ENCODE measurements around the gene CAMKMT. TPM values are rescaled to one million over a fixed set of nuclear protein-coding genes. Genes with fewer than 3 reads are reported as not detected.
"Not testable (repeated sequence)": the region's sequence is repeated elsewhere in the genome, so short reads cannot be mapped to it uniquely, and the experiment has no call there.

Gene CAMKMT
- total RNA-seq, 3 donors from 2014 or later, result 6.4 to 11.8 (median 10.5) TPM

- no peak for DNase-seq (ENCODE audit: low spot score in 2 of 2)
- no peak overlapping the region for H3K27ac ChIP-seq
- no peaks in the 10 kb centered on the region for H3K36me3 ChIP-seq
- H3K27me3 ChIP-seq, result no peaks in the 10 kb centered on the region
- no peaks in the 10 kb centered on the region for H3K9me3 ChIP-seq
- H3K4me1 ChIP-seq, result no peaks in the 10 kb centered on the region
- H3K4me3 ChIP-seq, result no peak overlapping the region
- TF ChIP-seq CTCF (IDR thresholded peaks at IDR 0.05) (no peak), POLR2AphosphoS5 (IDR thresholded peaks at IDR 0.05) (no peak), POLR2A (IDR thresholded peaks at IDR 0.05) (no peak)
- intact Hi-C loops (cut with DNase I; ENCODE audit: low total_unique reads), result no loop called here
Observed at GRCh38 chr2:44367591-44367990, 5.8 kb downstream of the CAMKMT start.

- Histone ChIP-seq H3K27ac (no peak overlapping the region), H3K9me3 (no peaks in the 10 kb centered on the region), H3K4me3 (no peak overlapping the region), H3K4me1 (no peaks in the 10 kb centered on the region), H3K27me3 (no peaks in the 10 kb centered on the region), H3K36me3 (no peaks in the 10 kb centered on the region)
- no peak for DNase-seq (ENCODE audit: low spot score in 2 of 2)
- TF ChIP-seq POLR2AphosphoS5 (IDR thresholded peaks at IDR 0.05) (no peak), POLR2A (IDR thresholded peaks at IDR 0.05) (no peak), CTCF (IDR thresholded peaks at IDR 0.05) (no peak)
- intact Hi-C loops (cut with DNase I; ENCODE audit: low total_unique reads), result no loop called here
Observed at GRCh38 chr2:44369392-44369791, 7.6 kb downstream of the CAMKMT start.

- DNase-seq (ENCODE audit: low spot score in 2 of 2), result no peak
- H3K4me1 ChIP-seq, result no peaks in the 10 kb centered on the region
- no peak overlapping the region for H3K4me3 ChIP-seq
- no peaks in the 10 kb centered on the region for H3K36me3 ChIP-seq
- no peak overlapping the region for H3K27ac ChIP-seq
- intact Hi-C loops (cut with DNase I; ENCODE audit: low total_unique reads), result no loop called here
- H3K27me3 ChIP-seq, result no peaks in the 10 kb centered on the region
- no peaks in the 10 kb centered on the region for H3K9me3 ChIP-seq
- TF ChIP-seq CTCF (IDR thresholded peaks at IDR 0.05) (no peak), POLR2AphosphoS5 (IDR thresholded peaks at IDR 0.05) (no peak), POLR2A (IDR thresholded peaks at IDR 0.05) (no peak)
Observed at GRCh38 chr2:44371445-44371844, 9.7 kb downstream of the CAMKMT start.

- DNase-seq (ENCODE audit: low spot score in 2 of 2), result no peak
- H3K36me3 ChIP-seq, result no peaks in the 10 kb centered on the region
- no peaks in the 10 kb centered on the region for H3K4me1 ChIP-seq
- no peak overlapping the region for H3K4me3 ChIP-seq
- no peak overlapping the region for H3K27ac ChIP-seq
- intact Hi-C loops (cut with DNase I; ENCODE audit: low total_unique reads), result no loop called here
- TF ChIP-seq POLR2AphosphoS5 (IDR thresholded peaks at IDR 0.05) (no peak), CTCF (IDR thresholded peaks at IDR 0.05) (no peak), POLR2A (IDR thresholded peaks at IDR 0.05) (no peak)
- no peaks in the 10 kb centered on the region for H3K9me3 ChIP-seq
- no peaks in the 10 kb centered on the region for H3K27me3 ChIP-seq
Observed at GRCh38 chr2:44372246-44372645, 10.5 kb downstream of the CAMKMT start.

GRCh38 chr2:44377486-44377885 lies 15.7 kb downstream of the CAMKMT start:
- intact Hi-C loops (cut with DNase I; ENCODE audit: low total_unique reads), result no loop called here
- TF ChIP-seq POLR2AphosphoS5 (IDR thresholded peaks at IDR 0.05) (no peak), POLR2A (IDR thresholded peaks at IDR 0.05) (no peak), CTCF (IDR thresholded peaks at IDR 0.05) (no peak)

GRCh38 chr2:44385226-44385625 lies 23.5 kb downstream of the CAMKMT start:
- DNase-seq (ENCODE audit: low spot score in 2 of 2); H3K27me3 ChIP-seq; H3K9me3 ChIP-seq; H3K27ac ChIP-seq; intact Hi-C loops (cut with DNase I; ENCODE audit: low total_unique reads); H3K36me3 ChIP-seq; H3K4me3 ChIP-seq; H3K4me1 ChIP-seq: not testable (repeated sequence)

More at GRCh38 chr2:44377486-44377885, 15.7 kb downstream of the CAMKMT start:
- no peaks in the 10 kb centered on the region for H3K27me3 ChIP-seq
- H3K4me3 ChIP-seq, result no peak overlapping the region
- DNase-seq (ENCODE audit: low spot score in 2 of 2), result no peak
- no peak overlapping the region for H3K27ac ChIP-seq
- no peaks in the 10 kb centered on the region for H3K4me1 ChIP-seq
- H3K36me3 ChIP-seq, result no peaks in the 10 kb centered on the region
- H3K9me3 ChIP-seq, result no peaks in the 10 kb centered on the region
